ENCODE measurements around the gene SDR39U1.

DNA sequence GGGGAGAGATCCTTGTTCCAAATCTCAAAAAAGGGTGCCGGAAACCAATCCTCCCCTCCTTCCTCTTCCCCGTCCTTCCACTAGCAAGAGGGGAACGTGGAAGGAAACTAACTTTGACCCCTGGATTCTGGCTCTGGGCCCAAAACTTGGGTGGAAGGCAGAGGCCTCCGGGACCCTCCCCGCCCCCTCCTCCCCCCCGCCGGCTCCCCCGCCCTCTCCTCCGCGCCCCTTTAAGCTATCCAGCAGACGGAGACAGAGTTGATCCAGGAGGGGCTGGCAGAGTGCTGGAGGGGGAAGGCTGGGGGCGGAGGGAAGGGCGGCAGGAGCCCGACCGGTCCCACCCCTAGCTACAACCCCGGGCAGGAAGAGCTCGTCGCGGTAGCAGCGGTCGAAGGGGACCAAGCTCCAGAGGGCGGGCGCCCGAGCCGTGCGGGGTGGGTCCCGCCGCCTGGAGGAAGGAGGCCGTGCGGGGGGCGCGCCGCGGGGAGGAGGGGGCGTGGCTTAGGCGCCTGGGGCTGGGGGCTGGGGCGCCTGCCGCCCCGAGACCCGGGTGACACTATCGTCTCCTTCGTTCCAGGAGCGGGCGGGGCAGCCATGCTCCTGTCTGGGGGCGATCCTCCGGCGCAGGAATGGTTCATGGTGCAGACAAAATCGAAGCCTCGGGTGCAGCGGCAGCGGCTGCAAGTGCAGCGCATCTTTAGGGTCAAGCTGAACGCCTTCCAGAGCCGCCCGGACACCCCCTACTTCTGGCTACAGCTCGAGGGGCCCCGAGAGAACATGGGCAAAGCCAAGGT, 43.7 kb downstream of the SDR39U1 start, which contains the start of gene NYNRIN:
- TF ChIP-seq CTCF (IDR thresholded peaks at IDR 0.05; ENCODE audit: insufficient read depth, low read length) (no peak), POLR2AphosphoS5 (IDR thresholded peaks at IDR 0.05; ENCODE audit: low read depth) (no peak), GABPA (IDR thresholded peaks at IDR 0.05; ENCODE audit: low read depth) (no peak)

Data from HL-60 (cell line).